HG02884 (cell line): Measurements from ENCODE around the gene PHF21A.
A peak's percentile ranks its signal among the peaks of the same experiment; 100 is the strongest.
"Not testable (repeated sequence)": the region's sequence is repeated elsewhere in the genome, so short reads cannot be mapped to it uniquely, and the experiment has no call there.

Experiments
- ATAC-seq: cut with Tn5 transposase; IDR thresholded peaks from one replicate; pipeline ENCODE4 v1.9.1; 2021; ENCODE audit warnings: mild to moderate bottlenecking, moderate library complexity; ENCODE audit not compliant: unreplicated experiment

The PHF21A gene

GRCh38 chr11:45906965-45907611 is 214.2 kb downstream of the PHF21A start, which contains the start of gene FREY1:
FREY1 (minus strand) TSS chr11:45907271; CDS start chr11:45907245, 26 bp downstream.
- no peak for ATAC-seq

GRCh38 chr11:45906096-45906682 is 215.1 kb downstream of the PHF21A start:
- no peak for ATAC-seq

GRCh38 chr11:45905576-45905975 is 215.7 kb downstream of the PHF21A start:
- not testable (repeated sequence) for ATAC-seq

GRCh38 chr11:45905095-45905494 is 216.2 kb downstream of the PHF21A start:
- no peak for ATAC-seq

- ATAC-seq = no peak
Observed at GRCh38 chr11:45904309-45904915, 216.8 kb downstream of the PHF21A start.

GRCh38 chr11:45902452-45903380 is 218.5 kb downstream of the PHF21A start:
- no peak for ATAC-seq

GRCh38 chr11:45901626-45902025 is 219.6 kb downstream of the PHF21A start:
- ATAC-seq = no peak

GRCh38 chr11:45900916-45901617 is 220.2 kb downstream of the PHF21A start:
- no peak for ATAC-seq

GRCh38 chr11:45900175-45900800 is 221.0 kb downstream of the PHF21A start:
- not testable (repeated sequence) for ATAC-seq

- ATAC-seq = peak; percentile 51
Observed at GRCh38 chr11:45899448-45900174, 221.6 kb downstream of the PHF21A start.

- no peak for ATAC-seq
Observed at GRCh38 chr11:45899086-45899447, 222.2 kb downstream of the PHF21A start.

GRCh38 chr11:45897556-45897955 is 223.7 kb downstream of the PHF21A start:
- ATAC-seq = no peak

GRCh38 chr11:45896422-45896984 is 224.8 kb downstream of the PHF21A start:
- no peak for ATAC-seq

- no peak for ATAC-seq
Observed at GRCh38 chr11:45895553-45896259, 225.5 kb downstream of the PHF21A start.

GRCh38 chr11:45894555-45895247 is 226.6 kb downstream of the PHF21A start:
- no peak for ATAC-seq

- ATAC-seq = no peak
Observed at GRCh38 chr11:45892856-45893255, 228.4 kb downstream of the PHF21A start.

GRCh38 chr11:45890886-45891550 is 230.2 kb downstream of the PHF21A start:
- no peak for ATAC-seq
